ENCODE measurements around the gene SYT1. TPM values are rescaled to one million over a fixed set of nuclear protein-coding genes. Genes with fewer than 3 reads are reported as not detected.

The SYT1 gene
- total and polyA plus RNA-seq, 2 experiments from 2014 or later: 48.7 to 51.7 TPM

DNA sequence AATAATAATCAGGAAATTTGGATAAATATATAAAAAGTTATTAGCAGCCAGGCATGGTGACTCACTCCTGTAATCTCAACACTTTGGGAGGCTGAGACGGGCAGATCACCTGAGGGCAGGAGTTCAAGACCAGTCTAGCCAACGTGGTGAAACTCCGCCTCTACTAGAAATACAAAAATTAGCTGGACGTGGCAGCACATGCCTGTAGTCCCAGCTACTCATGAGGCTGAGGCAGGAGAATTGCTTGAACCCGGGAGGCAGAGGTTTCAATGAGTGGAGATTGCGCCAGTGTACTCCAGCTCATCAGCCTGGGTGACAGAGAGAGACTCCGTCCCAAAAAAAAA lies 64.5 kb downstream of the SYT1 start:
- no peak overlapping the region for H3K4me2 ChIP-seq
- H3K4me3 ChIP-seq: no peak overlapping the region
- no peak overlapping the region for H2AFZ ChIP-seq
- ATAC-seq (no peak), DNase-seq (ENCODE audit: low spot score) (no peak)
- Mint-ChIP-seq H3K27ac (no peak overlapping the region), H3K27me3 (ENCODE audit: insufficient read depth, low read depth, poor library complexity) (no peaks in the 10 kb centered on the region), H3K9me3 (no peaks in the 10 kb centered on the region), H3K4me1 (peaks cover 7% of the 10 kb centered on the region; the same call in 2 of the 3 replicates), H3K36me3 (ENCODE audit: low read depth) (no peaks in the 10 kb centered on the region), H3K4me3 (no peak overlapping the region)
- H3F3A ChIP-seq (replicated peaks; ENCODE audit: low read depth): no peaks in the 10 kb centered on the region
- no peaks in the 10 kb centered on the region for H3K9me2 ChIP-seq (ENCODE audit: insufficient read depth)
- H3K27ac ChIP-seq (ENCODE audit: low read depth): no peak overlapping the region
- peaks cover 20% of the 10 kb centered on the region; the same call in 1 of the 2 replicates for H4K20me1 ChIP-seq (replicated peaks; ENCODE audit: insufficient read depth)
- H3K4me1 ChIP-seq (ENCODE audit: insufficient read depth): no peaks in the 10 kb centered on the region
- H3K36me3 ChIP-seq (ENCODE audit: insufficient read depth): no peaks in the 10 kb centered on the region
- no peaks in the 10 kb centered on the region for H3K27me3 ChIP-seq (ENCODE audit: insufficient read depth)
- H3K79me2 ChIP-seq (replicated peaks; ENCODE audit: insufficient read depth): no peaks in the 10 kb centered on the region
- TF ChIP-seq STAT1 (IDR thresholded peaks at IDR 0.05; ENCODE audit: unreplicated experiment): no peak
- TF ChIP-seq ZNF462 (CRISPR knock-in tag; IDR thresholded peaks at IDR 0.05): no peak
- TF ChIP-seq ZNF114 (CRISPR knock-in tag; IDR thresholded peaks at IDR 0.05): no peak
- TF ChIP-seq, protein P1, sequence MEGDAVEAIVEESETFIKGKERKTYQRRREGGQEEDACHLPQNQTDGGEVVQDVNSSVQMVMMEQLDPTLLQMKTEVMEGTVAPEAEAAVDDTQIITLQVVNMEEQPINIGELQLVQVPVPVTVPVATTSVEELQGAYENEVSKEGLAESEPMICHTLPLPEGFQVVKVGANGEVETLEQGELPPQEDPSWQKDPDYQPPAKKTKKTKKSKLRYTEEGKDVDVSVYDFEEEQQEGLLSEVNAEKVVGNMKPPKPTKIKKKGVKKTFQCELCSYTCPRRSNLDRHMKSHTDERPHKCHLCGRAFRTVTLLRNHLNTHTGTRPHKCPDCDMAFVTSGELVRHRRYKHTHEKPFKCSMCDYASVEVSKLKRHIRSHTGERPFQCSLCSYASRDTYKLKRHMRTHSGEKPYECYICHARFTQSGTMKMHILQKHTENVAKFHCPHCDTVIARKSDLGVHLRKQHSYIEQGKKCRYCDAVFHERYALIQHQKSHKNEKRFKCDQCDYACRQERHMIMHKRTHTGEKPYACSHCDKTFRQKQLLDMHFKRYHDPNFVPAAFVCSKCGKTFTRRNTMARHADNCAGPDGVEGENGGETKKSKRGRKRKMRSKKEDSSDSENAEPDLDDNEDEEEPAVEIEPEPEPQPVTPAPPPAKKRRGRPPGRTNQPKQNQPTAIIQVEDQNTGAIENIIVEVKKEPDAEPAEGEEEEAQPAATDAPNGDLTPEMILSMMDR (conservative IDR thresholded peaks at IDR 0.05; ENCODE audit: low read depth in 2 of 2): no peak
- TF ChIP-seq NANOG (IDR thresholded peaks at IDR 0.05; ENCODE audit: borderline replicate concordance): no peak
- TF ChIP-seq POLR2AphosphoS5 (IDR thresholded peaks at IDR 0.05; ENCODE audit: low read depth): no peak
- no peak for TF ChIP-seq ETS1 (IDR thresholded peaks at IDR 0.05)
- no peak for TF ChIP-seq EZH2 (IDR thresholded peaks at IDR 0.05; ENCODE audit: low read depth, unreplicated experiment)
- TF ChIP-seq CREB1 (CRISPR knock-in tag; IDR thresholded peaks at IDR 0.05; ENCODE audit: low read depth): no peak
- no peak for TF ChIP-seq JUNB (IDR thresholded peaks at IDR 0.05; ENCODE audit: unreplicated experiment)
- no peak for TF ChIP-seq ZNF331 (CRISPR knock-in tag; IDR thresholded peaks at IDR 0.05; ENCODE audit: low read depth)
- TF ChIP-seq EZH2phosphoT487 (IDR thresholded peaks at IDR 0.05; ENCODE audit: unreplicated experiment): no peak
- TF ChIP-seq, protein P2, sequence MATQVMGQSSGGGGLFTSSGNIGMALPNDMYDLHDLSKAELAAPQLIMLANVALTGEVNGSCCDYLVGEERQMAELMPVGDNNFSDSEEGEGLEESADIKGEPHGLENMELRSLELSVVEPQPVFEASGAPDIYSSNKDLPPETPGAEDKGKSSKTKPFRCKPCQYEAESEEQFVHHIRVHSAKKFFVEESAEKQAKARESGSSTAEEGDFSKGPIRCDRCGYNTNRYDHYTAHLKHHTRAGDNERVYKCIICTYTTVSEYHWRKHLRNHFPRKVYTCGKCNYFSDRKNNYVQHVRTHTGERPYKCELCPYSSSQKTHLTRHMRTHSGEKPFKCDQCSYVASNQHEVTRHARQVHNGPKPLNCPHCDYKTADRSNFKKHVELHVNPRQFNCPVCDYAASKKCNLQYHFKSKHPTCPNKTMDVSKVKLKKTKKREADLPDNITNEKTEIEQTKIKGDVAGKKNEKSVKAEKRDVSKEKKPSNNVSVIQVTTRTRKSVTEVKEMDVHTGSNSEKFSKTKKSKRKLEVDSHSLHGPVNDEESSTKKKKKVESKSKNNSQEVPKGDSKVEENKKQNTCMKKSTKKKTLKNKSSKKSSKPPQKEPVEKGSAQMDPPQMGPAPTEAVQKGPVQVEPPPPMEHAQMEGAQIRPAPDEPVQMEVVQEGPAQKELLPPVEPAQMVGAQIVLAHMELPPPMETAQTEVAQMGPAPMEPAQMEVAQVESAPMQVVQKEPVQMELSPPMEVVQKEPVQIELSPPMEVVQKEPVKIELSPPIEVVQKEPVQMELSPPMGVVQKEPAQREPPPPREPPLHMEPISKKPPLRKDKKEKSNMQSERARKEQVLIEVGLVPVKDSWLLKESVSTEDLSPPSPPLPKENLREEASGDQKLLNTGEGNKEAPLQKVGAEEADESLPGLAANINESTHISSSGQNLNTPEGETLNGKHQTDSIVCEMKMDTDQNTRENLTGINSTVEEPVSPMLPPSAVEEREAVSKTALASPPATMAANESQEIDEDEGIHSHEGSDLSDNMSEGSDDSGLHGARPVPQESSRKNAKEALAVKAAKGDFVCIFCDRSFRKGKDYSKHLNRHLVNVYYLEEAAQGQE (IDR thresholded peaks at IDR 0.05; ENCODE audit: unreplicated experiment): no peak
